Activated CD8-positive, alpha-beta T cell treated with anti-CD3 and anti-CD28 coated beads, Interleukin-2, amount 10 ng/mL, durations not matched to agents 7 days and 5 days (primary cell): ENCODE data around the gene KCTD17. TPM values are rescaled to one million over a fixed set of nuclear protein-coding genes. Genes with fewer than 3 reads are reported as not detected.
A peak's percentile ranks its signal among the peaks of the same experiment; 100 is the strongest.
"Not testable (repeated sequence)": the region's sequence is repeated elsewhere in the genome, so short reads cannot be mapped to it uniquely, and the experiment has no call there.

Source experiments
- ATAC-seq: fragments of 150-1000 bp; cut with Tn5 transposase; one replicate; pipeline ENCODE4 v1.10.0; 2021; ENCODE audit warnings: moderate library complexity
- CTCF ChIA-PET: fragments of 350-600 bp; sonication (Branson Sonifier 250); formaldehyde crosslinking; loops from one replicate; lab custom pipeline; 2021; ENCODE audit warnings: antibody characterized with exemption; lab: Charles Lee
- POLR2A ChIA-PET: fragments of 350-600 bp; sonication (Branson Sonifier 250); formaldehyde crosslinking; loops from one replicate; lab custom pipeline; 2021; ENCODE audit warnings: antibody characterized with exemption; lab: Charles Lee
- DNase-seq: peaks from one replicate; pipeline ENCODE4 v3.0.0-alpha.2; 2020
- H3K27ac Mint-ChIP-seq: one replicate; pipeline ENCODE4 v1.8.0; 2021; ENCODE audit warnings: mild to moderate bottlenecking, mixed read lengths
- H3K27me3 Mint-ChIP-seq: one replicate; pipeline ENCODE4 v1.8.0; 2021; ENCODE audit warnings: low read depth, mixed read lengths
- H3K36me3 Mint-ChIP-seq: one replicate; pipeline ENCODE4 v1.8.0; 2021; ENCODE audit warnings: low read depth, mixed read lengths
- H3K4me1 Mint-ChIP-seq: one replicate; pipeline ENCODE4 v1.8.0; 2021; ENCODE audit warnings: low read depth, mixed read lengths
- H3K4me3 Mint-ChIP-seq: one replicate; pipeline ENCODE4 v1.8.0; 2021; ENCODE audit warnings: mild to moderate bottlenecking, mixed read lengths
- H3K9me3 Mint-ChIP-seq: one replicate; pipeline ENCODE4 v1.8.0; 2022; ENCODE audit warnings: mixed read lengths; ENCODE audit not compliant: insufficient read depth
- total RNA-seq, 2 experiments: library from RNA; stranded (reverse); gene quantifications; one replicate each; pipeline ENCODE4 v1.2.3, GENCODE V29; 2021

KCTD17 gene
- total RNA-seq, 2 experiments from 2014 or later = 34.3 to 35.9 TPM

- no peak for DNase-seq
- CTCF ChIA-PET = no interaction called here
- H3K4me3 Mint-ChIP-seq = no peak overlapping the region
- H3K4me1 Mint-ChIP-seq = peaks cover 29% of the 10 kb centered on the region
- no peaks in the 10 kb centered on the region for H3K9me3 Mint-ChIP-seq
- POLR2A ChIA-PET = interaction anchor here (1.0 kb wide), 1 partner anchor 178 kb away, joined by 3 read pairs; no protein-coding TSS in a partner anchor
- ATAC-seq = no peak
- peaks cover 6% of the 10 kb centered on the region for H3K27me3 Mint-ChIP-seq
- H3K27ac Mint-ChIP-seq = no peak overlapping the region
- peaks cover 2% of the 10 kb centered on the region for H3K36me3 Mint-ChIP-seq
Observed at GRCh38 chr22:37064553-37064952, 13.0 kb downstream of the KCTD17 start.

GRCh38 chr22:37065180-37065579 is 13.6 kb downstream of the KCTD17 start:
- ChIA-PET POLR2A (interaction anchor here (0.6 to 1.0 kb wide), 2 partner anchors 163 to 177 kb away, joined by 3 to 4 read pairs; no protein-coding TSS in a partner anchor), CTCF (no interaction called here)
- Mint-ChIP-seq H3K36me3 (peaks cover under 1% of the 10 kb centered on the region), H3K4me3 (no peak overlapping the region), H3K9me3 (no peaks in the 10 kb centered on the region), H3K27me3 (peaks cover 10% of the 10 kb centered on the region), H3K27ac (no peak overlapping the region), H3K4me1 (peaks cover 23% of the 10 kb centered on the region)
- ATAC-seq = no peak
- DNase-seq = no peak

DNA sequence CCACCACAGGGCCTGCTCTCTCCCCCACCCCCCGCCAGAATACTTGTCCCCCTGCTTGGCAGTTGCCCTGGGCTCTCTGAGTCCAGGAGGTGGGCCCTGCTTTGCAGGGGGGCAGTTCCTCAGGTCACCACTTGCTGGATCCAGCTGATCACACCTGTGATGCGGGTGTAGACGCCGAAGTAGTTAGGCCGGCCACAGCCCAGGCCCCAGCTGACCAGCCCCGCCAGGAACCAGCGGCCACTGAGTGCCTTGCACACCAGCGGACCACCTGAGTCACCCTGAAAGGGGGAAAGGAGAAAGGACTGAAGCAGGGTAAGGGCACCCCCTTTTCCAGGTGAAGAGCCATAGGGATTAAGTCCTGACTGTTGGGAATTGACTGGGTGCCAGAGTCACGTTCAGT is 14.4 kb downstream of the KCTD17 start:
- Mint-ChIP-seq H3K9me3 (no peaks in the 10 kb centered on the region), H3K36me3 (no peaks in the 10 kb centered on the region), H3K4me1 (peaks cover 16% of the 10 kb centered on the region), H3K27ac (no peak overlapping the region), H3K27me3 (peaks cover 11% of the 10 kb centered on the region), H3K4me3 (no peak overlapping the region)
- ChIA-PET POLR2A (interaction anchor here (0.6 to 0.7 kb wide), 2 partner anchors 83 to 163 kb away, joined by 3 to 4 read pairs; no protein-coding TSS in a partner anchor), CTCF (interaction anchor here (1.2 kb wide), 1 partner anchor 133 kb away, joined by 3 read pairs; no protein-coding TSS in a partner anchor)
- ATAC-seq = no peak
- DNase-seq = no peak

DNA sequence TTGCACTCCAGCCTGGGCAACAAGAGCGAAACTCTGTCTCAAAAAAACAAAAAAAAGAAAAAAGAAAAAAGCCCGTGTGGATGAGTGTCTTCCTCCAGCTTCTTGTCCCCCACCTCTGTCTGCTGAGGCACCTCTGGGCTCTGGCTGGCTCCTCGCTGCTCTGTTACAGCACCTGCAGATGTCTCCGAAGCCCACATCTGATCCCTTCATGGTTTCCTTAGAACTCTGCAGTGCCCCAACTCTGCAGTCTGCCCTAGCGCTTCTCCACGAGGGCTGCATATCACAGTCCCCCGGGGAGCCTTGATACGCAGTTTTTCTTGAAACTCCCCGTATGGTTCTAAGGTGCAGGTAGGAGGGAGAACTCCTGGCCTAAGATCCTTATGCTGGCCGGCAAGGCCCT is 15.9 kb downstream of the KCTD17 start:
- H3K27me3 Mint-ChIP-seq = peaks cover 11% of the 10 kb centered on the region
- DNase-seq (no peak), ATAC-seq (no peak)
- no peak overlapping the region for H3K4me3 Mint-ChIP-seq
- no peaks in the 10 kb centered on the region for H3K9me3 Mint-ChIP-seq
- H3K27ac Mint-ChIP-seq = no peak overlapping the region
- no peaks in the 10 kb centered on the region for H3K36me3 Mint-ChIP-seq
- ChIA-PET POLR2A (no interaction called here), CTCF (no interaction called here)
- peaks cover 9% of the 10 kb centered on the region for H3K4me1 Mint-ChIP-seq

DNA sequence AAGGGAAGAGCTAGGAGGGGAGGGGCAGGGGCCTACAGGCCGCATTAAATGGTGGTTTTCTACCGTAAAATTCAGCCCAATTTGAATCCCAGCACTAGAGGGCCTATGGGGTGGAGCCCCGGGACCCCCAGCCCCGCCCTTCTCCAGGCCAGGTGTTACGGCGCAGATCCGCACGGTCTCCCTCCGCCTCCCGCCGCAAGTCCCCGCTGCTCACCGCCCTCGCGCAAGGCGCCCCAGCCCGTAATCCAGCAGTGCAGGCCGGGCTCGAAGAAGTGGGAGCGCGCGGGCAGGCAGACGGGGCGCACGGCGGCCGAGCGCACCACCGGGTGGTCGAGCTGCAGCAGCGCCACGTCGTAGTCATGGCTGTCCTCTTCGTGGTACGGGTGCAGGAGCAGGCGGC is 17.3 kb downstream of the KCTD17 start:
- Mint-ChIP-seq H3K27me3 (peaks cover 11% of the 10 kb centered on the region), H3K27ac (no peak overlapping the region), H3K4me3 (no peak overlapping the region), H3K4me1 (no peaks in the 10 kb centered on the region), H3K9me3 (no peaks in the 10 kb centered on the region), H3K36me3 (no peaks in the 10 kb centered on the region)
- ChIA-PET CTCF (interaction anchor here (1.3 kb wide), 1 partner anchor 130 kb away, joined by 3 read pairs; no protein-coding TSS in a partner anchor), POLR2A (interaction anchor here (0.7 to 1.4 kb wide), 2 partner anchors 11 to 13 kb away, joined by 3 read pairs; no protein-coding TSS in a partner anchor)
- ATAC-seq = peak; percentile 35
- DNase-seq = no peak

DNA sequence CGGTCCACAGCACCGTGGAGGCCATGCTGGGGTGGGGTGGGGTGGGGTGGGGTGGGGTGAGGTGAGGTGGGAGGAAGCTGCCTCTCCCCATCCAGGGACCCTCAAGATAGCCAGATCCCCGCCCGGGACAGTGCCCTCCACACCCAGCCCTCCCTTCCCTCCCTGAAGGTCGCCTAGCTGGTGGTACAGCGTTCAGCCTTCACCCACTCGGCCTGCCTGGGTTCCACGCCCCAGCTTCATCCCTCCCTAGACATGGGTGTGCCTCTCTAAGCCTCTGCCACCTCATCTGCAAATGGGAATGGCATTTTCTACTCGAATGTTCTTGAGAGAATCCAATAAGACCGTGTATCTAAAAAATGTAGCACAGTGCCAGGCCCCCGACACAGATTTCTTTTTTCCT is 17.8 kb downstream of the KCTD17 start:
- no peak for DNase-seq
- Mint-ChIP-seq H3K4me3 (no peak overlapping the region), H3K9me3 (no peaks in the 10 kb centered on the region), H3K4me1 (no peaks in the 10 kb centered on the region), H3K27me3 (peaks cover 11% of the 10 kb centered on the region), H3K36me3 (no peaks in the 10 kb centered on the region), H3K27ac (no peak overlapping the region)
- POLR2A ChIA-PET = interaction anchor here (0.7 to 1.4 kb wide), 2 partner anchors 10 to 13 kb away, joined by 3 read pairs; no protein-coding TSS in a partner anchor
- CTCF ChIA-PET = interaction anchor here (1.3 kb wide), 1 partner anchor 130 kb away, joined by 3 read pairs; no protein-coding TSS in a partner anchor
- no peak for ATAC-seq

GRCh38 chr22:37069719-37070118 is 18.2 kb downstream of the KCTD17 start:
- ATAC-seq = no peak
- H3K27me3 Mint-ChIP-seq = peaks cover 11% of the 10 kb centered on the region
- ChIA-PET POLR2A (interaction anchor here (0.7 to 1.4 kb wide), 2 partner anchors 10 to 72 kb away, joined by 3 read pairs; no protein-coding TSS in a partner anchor), CTCF (no interaction called here)
- DNase-seq = no peak
- no peaks in the 10 kb centered on the region for H3K4me1 Mint-ChIP-seq
- H3K36me3 Mint-ChIP-seq = no peaks in the 10 kb centered on the region
- H3K9me3 Mint-ChIP-seq = no peaks in the 10 kb centered on the region
- H3K27ac Mint-ChIP-seq = no peak overlapping the region
- H3K4me3 Mint-ChIP-seq = no peak overlapping the region

DNA sequence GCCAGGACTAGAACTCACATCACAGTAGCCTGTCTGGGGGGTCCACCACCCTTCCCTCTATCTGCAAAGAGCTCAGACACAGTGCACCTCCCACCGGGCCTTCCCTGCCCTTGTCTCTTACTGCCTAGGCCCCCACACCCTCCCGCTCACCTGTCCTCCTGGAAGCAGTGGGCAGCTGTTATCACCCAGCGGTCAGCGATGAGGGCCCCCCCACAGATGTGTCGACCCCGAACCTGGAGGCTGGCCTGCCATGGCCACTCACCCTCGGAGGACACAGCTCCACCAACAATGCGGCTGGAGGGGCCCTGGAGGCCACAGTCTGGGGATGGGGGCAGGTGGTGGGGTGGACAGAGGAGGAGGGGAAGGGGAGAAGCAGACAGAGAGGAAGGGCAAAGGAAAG is 18.8 kb downstream of the KCTD17 start:
- no peaks in the 10 kb centered on the region for H3K9me3 Mint-ChIP-seq
- H3K36me3 Mint-ChIP-seq = no peaks in the 10 kb centered on the region
- no peak overlapping the region for H3K4me3 Mint-ChIP-seq
- no peak for ATAC-seq
- POLR2A ChIA-PET = interaction anchor here (0.7 to 1.4 kb wide), 2 partner anchors 9 to 71 kb away, joined by 3 read pairs; no protein-coding TSS in a partner anchor
- H3K4me1 Mint-ChIP-seq = peaks cover 3% of the 10 kb centered on the region
- CTCF ChIA-PET = no interaction called here
- DNase-seq = no peak
- H3K27ac Mint-ChIP-seq = no peak overlapping the region
- H3K27me3 Mint-ChIP-seq = peaks cover 11% of the 10 kb centered on the region

DNA sequence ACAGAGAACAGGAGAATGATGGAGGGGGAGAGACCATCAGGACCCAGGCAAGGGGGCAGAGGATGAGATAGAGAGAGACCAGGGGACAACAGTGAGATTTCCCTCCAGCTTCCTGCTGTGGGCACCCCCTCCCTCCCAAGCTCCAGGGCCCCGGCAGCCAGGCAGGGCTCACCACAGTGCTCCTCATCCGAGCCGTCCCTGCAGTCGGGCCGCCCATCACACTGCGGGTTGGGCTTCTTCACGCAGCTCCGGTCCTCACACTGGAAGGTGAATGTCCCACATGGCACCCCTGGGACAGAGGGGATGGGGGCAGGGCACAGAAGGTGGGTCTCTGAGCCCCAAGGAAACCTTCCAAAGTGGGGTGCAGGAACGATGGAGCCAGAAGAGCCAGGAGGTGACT is 19.2 kb downstream of the KCTD17 start:
- Mint-ChIP-seq H3K36me3 (no peaks in the 10 kb centered on the region), H3K27ac (no peak overlapping the region), H3K4me3 (no peak overlapping the region), H3K27me3 (peaks cover 11% of the 10 kb centered on the region), H3K9me3 (no peaks in the 10 kb centered on the region), H3K4me1 (peaks cover 6% of the 10 kb centered on the region)
- ATAC-seq = no peak
- POLR2A ChIA-PET = no interaction called here
- CTCF ChIA-PET = no interaction called here
- DNase-seq = no peak

DNA sequence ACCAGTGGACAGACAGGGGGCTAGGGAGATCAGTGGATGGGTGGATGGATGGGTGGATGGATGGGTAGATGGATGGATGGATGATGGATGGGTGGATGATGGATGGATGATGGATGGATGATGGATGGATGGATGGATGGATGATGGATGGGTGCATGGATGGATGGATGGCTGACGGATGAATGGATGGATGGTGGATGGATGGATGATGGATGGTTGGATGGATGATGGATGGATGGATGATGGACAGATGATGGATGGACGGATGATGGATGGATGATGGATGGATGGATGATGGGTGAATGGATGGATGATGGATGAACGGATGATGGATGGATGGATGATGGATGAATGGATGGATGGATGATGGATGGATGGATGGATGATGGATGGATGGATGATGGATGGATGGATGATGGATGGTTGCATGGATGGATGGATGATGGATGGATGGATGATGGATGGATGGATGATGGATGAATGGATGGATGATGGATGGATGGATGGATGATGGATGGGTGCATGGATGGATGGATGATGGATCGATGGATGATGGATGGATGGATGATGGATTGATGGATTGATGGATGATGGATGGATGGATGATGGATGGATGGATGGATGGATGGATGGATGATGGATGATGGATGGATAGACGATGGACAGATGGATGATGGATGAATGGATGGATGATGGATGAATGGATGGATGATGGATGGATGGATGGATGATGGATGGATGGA is 20.5 kb downstream of the KCTD17 start:
- H3K4me3 Mint-ChIP-seq, DNase-seq, ATAC-seq, H3K9me3 Mint-ChIP-seq, H3K36me3 Mint-ChIP-seq, H3K27ac Mint-ChIP-seq: not testable (repeated sequence)
- POLR2A ChIA-PET = interaction anchor here (0.7 kb wide), 1 partner anchor 51 kb away, joined by 3 read pairs; no protein-coding TSS in a partner anchor
- peaks cover 11% of the 10 kb centered on the region for H3K27me3 Mint-ChIP-seq
- peaks cover 13% of the 10 kb centered on the region for H3K4me1 Mint-ChIP-seq
- CTCF ChIA-PET = interaction anchor here (0.7 kb wide), 1 partner anchor 152 kb away, joined by 4 read pairs; no protein-coding TSS in a partner anchor

- Mint-ChIP-seq H3K27me3 (peaks cover 11% of the 10 kb centered on the region), H3K27ac (no peak overlapping the region), H3K4me3 (no peak overlapping the region), H3K36me3 (no peaks in the 10 kb centered on the region), H3K9me3 (no peaks in the 10 kb centered on the region), H3K4me1 (peaks cover 16% of the 10 kb centered on the region)
- no peak for DNase-seq
- ChIA-PET POLR2A (no interaction called here), CTCF (no interaction called here)
- ATAC-seq = no peak
Observed at GRCh38 chr22:37072673-37073072, 21.1 kb downstream of the KCTD17 start.

- ATAC-seq (no peak), DNase-seq (no peak)
- no peak overlapping the region for H3K27ac Mint-ChIP-seq
- H3K4me3 Mint-ChIP-seq = no peak overlapping the region
- ChIA-PET POLR2A (interaction anchor here (1.0 kb wide), 1 partner anchor 47 kb away, joined by 3 read pairs; no protein-coding TSS in a partner anchor), CTCF (interaction anchor here (0.7 to 2.1 kb wide), 2 partner anchors 88 to 125 kb away, joined by 3 to 7 read pairs; no protein-coding TSS in a partner anchor)
- H3K9me3 Mint-ChIP-seq = no peaks in the 10 kb centered on the region
- peaks cover 35% of the 10 kb centered on the region for H3K4me1 Mint-ChIP-seq
- H3K27me3 Mint-ChIP-seq = peaks cover 5% of the 10 kb centered on the region
- no peaks in the 10 kb centered on the region for H3K36me3 Mint-ChIP-seq
Observed at GRCh38 chr22:37074537-37074936, 23.0 kb downstream of the KCTD17 start.
